GM19035 (cell line): ENCODE results near the gene CLEC20A.

Source experiments
- ATAC-seq: cut with Tn5 transposase; IDR thresholded peaks from one replicate; pipeline ENCODE4 v1.9.1; 2021; ENCODE audit not compliant: unreplicated experiment

CLEC20A gene

DNA sequence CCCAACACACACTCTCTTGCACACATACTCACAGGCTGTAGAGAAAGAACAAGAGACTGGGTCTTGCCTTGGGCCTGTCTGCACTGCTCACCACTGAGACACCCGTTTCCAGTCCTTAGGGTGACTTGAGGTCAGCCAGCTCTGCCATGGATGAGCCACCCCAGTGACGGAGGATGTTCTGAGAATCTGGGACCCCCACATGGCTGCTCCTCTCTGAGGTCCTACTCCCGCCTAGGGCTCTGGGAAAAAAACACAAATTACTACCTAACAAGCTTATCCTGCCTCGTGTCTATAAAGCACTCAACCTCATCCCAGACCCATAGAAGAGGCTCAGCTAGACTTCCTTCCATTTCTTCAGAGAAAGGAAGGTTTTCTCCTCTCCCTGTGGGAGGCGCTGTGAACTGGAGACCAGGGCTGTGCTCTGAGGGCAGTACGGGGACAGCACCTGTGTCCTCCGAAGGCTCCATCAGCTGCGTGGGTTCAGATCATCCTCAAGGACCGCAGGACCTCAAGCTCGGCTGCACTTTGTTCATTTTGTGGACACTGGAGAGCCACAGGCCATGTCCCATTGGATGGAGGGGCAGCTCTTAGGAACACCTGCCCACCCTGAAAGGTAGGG, 4.3 kb upstream of the CLEC20A start:
- ATAC-seq = no peak

DNA sequence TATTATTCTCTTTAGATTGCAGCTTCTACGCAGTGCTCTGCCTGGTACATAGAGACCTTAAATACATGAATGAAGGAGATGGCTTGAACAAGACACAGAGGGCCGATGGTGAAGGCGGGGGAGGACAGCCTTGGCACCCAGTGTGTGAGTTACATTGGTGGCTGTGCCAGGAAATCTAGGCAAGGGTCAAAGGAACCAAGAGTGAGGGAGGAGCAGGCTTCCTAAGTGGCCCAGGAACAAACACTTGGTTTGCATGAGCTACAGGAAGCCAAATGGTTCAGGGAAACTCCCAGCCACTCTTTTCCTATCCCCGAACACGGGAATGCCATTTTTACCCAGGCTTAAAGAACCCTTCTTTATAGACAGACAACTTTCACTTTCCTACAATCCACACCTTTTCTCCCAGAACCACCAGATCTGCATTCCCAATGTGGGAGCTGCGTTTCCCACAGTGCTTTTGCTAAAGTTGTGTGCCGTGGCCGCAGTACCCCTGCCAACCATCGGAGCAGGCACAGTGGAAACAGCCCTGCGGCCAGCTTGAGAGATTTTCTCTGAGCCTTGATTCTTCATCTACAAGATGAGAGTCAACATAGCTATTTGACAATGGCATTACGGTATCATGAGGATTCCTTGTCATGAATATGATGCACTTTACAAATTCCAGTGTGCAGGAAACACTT, 3.5 kb upstream of the CLEC20A start:
- ATAC-seq = no peak

DNA sequence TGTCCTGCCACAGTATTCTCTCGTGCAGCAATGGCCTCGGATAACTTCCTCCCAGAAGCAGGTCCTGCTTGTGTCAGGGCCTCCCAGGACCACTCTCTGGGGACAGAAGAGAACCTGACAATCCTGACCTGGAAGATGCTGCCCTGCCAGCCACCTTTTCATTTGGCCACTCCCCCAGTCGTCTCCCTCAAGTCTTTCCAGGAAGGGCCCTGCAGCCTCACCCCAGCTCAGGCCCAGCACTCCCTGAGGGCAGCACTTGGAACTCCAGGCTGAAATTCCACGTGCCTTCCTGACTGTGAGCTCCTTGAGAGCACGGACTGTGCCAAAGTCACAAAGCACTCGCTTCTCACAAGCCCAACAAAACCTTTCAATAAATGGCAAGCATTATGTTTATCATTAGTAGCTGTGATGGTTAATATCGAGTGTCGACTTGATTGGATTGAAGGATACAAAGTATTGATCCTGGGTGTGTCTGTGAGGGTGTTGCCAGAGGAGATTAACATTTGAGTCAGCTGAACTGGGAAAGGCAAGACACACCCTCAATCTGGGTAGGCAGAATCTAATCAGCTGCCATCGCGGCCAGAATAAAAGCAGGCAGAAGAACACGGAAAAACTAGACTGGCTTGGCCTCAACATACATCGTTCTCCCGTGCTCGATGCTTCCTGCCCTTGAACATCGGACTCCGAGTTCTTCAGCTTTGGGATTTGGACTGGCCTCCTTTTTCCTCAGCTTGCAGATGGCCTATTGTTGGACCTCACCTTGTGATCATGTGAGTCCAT, 2.3 kb upstream of the CLEC20A start:
- no peak for ATAC-seq

GRCh38 chr1:178497903-178498478, 1.2 kb upstream of the CLEC20A start:
- no peak for ATAC-seq

DNA sequence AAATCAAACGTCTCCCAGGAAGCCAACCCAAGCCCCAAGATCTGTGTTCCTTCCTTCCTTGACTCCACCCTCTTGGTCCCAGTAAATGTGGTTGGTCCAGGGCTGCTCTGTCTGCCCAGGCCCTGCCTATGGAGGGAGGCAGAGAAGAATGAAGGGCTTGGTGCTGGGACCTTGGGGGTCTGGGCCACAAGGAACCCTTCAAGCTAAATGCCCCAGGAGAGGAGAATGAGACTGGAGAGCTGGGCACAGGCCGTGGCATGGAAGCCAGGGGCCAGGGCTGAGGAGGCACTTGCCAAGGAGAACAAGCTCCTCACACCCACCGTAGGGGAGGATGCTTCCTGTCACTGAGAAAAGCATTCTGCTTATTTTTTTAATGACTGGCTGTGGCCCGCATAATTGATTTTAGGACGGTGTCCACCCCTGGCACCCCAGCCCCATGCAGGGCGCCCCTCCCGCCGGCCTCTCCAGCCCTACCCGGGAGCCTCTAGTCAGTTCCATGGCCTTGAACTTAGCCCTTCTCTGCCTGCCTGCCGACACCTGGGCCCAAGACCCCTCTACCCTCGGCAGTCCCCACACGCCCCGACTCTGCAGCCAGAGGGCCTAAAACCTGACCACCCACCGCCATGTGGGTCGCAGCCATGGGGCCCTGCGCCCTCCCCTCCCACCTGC, 889 bp downstream of the CLEC20A start:
- no peak for ATAC-seq

GRCh38 chr1:178495158-178495557, 1.6 kb downstream of the CLEC20A start:
- ATAC-seq = no peak

GRCh38 chr1:178494569-178494971, 2.2 kb downstream of the CLEC20A start:
- no peak for ATAC-seq

DNA sequence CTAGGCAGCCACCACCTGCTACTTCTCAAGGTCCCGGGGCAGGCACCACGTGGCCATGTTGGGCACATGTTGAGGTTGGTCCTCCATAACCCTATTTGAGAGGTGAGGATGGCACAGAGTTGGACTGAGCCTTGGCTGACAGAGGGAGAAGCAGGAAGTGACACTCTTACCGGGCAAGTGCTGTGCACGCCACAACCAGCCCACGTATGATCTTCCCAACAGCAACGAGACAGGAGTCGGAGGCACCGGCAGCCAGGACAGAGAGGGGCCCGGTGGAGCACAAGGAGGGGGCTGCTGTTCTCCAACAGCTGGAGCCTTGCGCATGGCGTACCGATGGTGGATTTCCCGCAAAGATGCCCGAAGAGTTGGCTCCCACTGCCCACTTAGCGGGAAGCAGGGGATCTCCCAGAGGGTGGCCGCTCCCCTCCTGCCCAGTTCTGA, 3.4 kb downstream of the CLEC20A start:
- no peak for ATAC-seq

DNA sequence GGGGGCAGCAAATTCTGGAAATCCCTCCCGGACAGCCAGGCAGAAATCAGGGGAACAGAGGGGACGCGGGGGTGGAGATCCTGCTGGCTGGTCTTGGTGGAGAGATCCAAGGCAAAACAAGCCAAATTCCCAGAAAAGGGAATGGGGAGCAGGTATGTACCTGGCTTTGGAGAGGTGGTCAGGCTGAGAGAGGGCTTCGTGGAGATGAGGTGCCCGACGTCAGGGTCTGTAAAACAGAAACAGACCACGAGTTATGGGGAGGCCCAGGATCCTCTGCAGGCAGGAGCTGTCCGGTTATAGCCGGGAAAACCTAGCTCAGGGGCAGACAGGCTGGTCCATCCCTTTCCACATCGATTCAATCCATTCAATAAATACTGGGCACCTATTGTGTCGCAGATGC, 4.4 kb downstream of the CLEC20A start:
- ATAC-seq = no peak

GRCh38 chr1:178491721-178492120, 5.0 kb downstream of the CLEC20A start:
- no peak for ATAC-seq

GRCh38 chr1:178490967-178491366, 5.8 kb downstream of the CLEC20A start:
- ATAC-seq = no peak

DNA sequence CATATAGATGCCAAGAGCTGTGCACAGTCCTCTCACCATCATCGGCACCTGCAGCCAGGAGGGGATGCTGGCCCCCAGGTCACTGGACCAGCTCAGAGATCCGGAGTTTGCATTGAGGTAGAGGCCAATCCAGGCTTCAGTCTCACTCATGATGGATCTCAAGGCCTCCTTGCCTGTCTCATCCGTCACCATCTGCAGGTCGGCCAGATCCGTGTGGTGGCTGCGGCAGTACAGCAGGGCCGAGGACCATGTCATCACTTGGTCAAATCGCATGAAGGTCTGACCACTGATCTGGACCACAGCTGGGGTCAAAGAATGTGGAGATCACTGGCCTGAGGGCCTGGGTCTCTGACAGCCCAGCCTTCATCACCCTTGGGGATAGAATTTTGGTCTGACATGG, 6.6 kb downstream of the CLEC20A start:
- no peak for ATAC-seq

DNA sequence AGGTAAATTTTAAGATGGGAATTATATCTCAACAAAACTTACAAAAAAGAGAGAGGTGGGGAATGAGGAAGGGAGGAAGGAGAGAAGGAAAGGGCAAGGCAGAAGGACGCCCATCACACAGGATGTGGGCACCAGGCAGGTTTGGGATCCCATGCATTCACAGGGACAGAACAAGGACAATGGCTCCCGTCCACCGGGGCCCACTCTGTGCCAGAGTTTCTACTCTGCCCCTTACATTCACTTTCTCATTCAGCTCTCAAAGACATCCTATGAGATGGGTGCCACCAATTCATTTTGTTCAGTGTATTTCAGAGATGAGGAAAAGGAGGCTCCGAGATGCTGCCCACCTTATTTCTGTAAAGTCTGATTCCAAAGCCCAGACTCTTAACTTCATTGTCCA, 7.4 kb downstream of the CLEC20A start:
- no peak for ATAC-seq

DNA sequence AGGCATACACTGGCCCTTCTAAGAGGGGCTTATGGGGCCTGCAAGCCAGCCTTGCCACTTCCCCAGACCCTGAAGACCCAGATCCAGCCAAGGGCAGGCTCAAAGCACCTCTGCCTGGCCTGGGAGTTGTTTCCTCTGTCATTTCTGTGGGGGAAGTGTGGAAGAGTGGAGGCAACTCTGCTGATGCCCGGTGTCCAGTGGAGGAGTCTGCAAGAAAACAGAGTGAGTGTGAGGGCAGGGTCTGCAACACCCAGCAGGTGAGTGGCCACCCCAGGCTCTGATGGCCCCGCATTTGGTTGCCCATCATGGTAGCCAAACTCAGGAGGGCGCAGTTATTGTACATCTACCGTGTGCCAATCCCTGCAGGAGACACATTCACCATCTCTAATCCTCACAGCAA, 8.4 kb downstream of the CLEC20A start:
- ATAC-seq = no peak

- ATAC-seq = no peak
Observed at GRCh38 chr1:178487070-178487615, 9.6 kb downstream of the CLEC20A start.

DNA sequence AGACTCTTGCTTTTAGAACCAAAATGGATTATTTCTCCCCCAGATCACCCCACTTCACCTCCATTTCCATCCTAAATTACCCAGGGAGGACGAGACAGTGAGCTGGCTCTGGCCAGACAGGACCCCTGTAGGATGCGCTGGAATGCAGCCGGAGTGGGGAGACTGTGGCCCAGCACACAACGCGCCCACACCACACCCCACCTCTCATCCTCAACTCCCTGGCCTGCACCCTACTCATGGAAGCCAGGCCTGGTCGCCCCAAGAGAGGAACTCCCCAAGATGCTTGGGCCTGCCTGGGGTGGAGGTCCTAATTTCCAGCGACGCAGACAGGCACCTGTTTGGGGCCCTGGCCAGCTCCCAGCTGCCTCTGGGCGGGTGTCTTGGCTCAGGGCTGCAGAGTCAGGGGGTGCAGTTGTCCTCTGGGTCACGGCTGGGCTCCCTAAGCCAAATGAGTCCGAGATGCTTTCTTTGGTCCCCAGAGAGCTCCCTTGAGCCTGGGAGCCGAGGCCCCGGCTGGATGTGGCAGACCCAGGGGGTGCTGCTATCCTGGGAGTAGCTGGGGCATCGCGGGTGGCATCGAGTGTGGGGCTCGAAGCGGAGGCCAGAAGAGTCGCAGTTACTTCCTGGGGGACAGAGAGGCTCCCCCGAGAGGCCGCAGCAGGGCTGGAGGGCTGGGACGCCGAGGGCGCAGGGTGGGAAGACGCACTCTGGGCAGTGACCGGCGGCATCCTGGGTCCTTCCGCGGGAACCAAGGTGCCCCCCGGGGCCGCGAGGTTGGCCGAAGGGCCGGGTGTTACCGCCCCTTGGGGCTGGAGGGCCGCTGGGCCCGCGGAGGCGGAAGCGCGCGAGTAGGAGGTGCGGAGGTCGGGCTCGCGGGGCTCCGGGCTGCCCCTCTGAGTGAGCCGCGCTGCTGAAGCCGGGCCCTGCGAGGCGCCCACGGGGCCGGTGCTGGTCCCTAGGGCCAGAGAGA, 10.4 kb downstream of the CLEC20A start:
- no peak for ATAC-seq

- ATAC-seq = no peak
Observed at GRCh38 chr1:178485541-178485981, 11.2 kb downstream of the CLEC20A start.

- ATAC-seq = no peak
Observed at GRCh38 chr1:178484698-178485225, 12.0 kb downstream of the CLEC20A start.

DNA sequence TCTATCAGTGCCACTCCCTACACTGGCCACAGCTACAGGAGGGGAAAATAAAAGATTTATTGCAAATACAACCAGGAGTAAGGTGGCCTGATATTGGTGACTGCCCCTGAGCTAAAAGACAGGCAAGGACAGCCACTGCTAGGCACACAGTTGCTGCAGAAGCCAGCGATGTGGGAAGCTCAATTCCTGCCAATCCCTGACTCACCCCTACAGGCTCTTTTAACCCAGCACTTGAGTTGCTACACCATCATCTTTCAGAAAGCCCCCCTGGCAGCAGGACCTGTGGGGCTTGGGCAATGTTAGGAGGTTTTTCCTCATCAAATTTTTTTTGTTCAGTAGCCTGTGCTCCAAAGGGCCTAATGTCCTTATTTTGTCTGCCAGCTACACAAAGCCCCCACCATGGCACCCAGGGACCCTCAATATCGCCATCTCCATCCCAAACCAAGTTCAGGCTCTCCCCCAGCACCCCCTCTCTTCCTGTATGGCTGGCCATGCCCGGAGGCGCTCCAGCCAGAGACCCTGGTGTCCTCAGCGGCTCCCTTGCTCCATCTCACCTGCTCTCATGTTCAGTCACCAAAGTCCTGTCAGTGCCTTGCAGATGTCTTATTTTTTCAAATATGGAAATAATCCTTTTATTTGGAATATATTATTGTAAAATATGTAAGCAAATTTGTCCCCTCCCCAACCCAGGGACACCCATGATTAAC, 13.4 kb downstream of the CLEC20A start:
- ATAC-seq = no peak
